Neural crest cell (in vitro differentiated cells): ENCODE measurements around the gene SLC22A13. TPM values are rescaled to one million over a fixed set of nuclear protein-coding genes. Genes with fewer than 3 reads are reported as not detected.
A peak's percentile ranks its signal among the peaks of the same experiment; 100 is the strongest.

Experiments
- DNase-seq: peaks from one replicate; pipeline ENCODE4 v3.0.0; 2021; ENCODE audit warnings: low read depth, mixed read lengths, low spot score
- H3K27ac Mint-ChIP-seq: one replicate; pipeline ENCODE4 v1.8.0; 2021; ENCODE audit warnings: mild to moderate bottlenecking, mixed read lengths; ENCODE audit not compliant: unreplicated experiment
- H3K27me3 Mint-ChIP-seq: 2 replicates; pipeline ENCODE4 v1.8.0; 2021; ENCODE audit warnings: low read depth, mild to moderate bottlenecking, mixed read lengths
- H3K36me3 Mint-ChIP-seq: 2 replicates; pipeline ENCODE4 v1.8.0; 2021; ENCODE audit warnings: low read depth, mild to moderate bottlenecking, mixed read lengths
- H3K4me1 Mint-ChIP-seq: 2 replicates; pipeline ENCODE4 v1.8.0; 2021; ENCODE audit warnings: mixed read lengths
- H3K4me3 Mint-ChIP-seq: one replicate; pipeline ENCODE4 v1.8.0; 2021; ENCODE audit warnings: mild to moderate bottlenecking, mixed read lengths
- H3K9me3 Mint-ChIP-seq: 2 replicates; pipeline ENCODE4 v1.8.0; 2021; ENCODE audit warnings: mixed read lengths
- total RNA-seq: library from RNA; stranded (reverse); gene quantifications from 2 replicates; pipeline ENCODE4 v1.2.1, GENCODE V29; 2021
- TF ChIP-seq, protein P1 (sequence below): fragments of 200-600 bp; sonication (generic); conservative IDR thresholded peaks from 2 replicates; pipeline ENCODE4 v1.5.0; 2021; ENCODE audit warnings: antibody characterized with exemption, mild to moderate bottlenecking

The SLC22A13 gene
- total RNA-seq, 1 donor from 2014 or later = 0.19 TPM

GRCh38 chr3:38314764-38315487 lies 49.3 kb downstream of the SLC22A13 start:
- TF ChIP-seq, protein P1, sequence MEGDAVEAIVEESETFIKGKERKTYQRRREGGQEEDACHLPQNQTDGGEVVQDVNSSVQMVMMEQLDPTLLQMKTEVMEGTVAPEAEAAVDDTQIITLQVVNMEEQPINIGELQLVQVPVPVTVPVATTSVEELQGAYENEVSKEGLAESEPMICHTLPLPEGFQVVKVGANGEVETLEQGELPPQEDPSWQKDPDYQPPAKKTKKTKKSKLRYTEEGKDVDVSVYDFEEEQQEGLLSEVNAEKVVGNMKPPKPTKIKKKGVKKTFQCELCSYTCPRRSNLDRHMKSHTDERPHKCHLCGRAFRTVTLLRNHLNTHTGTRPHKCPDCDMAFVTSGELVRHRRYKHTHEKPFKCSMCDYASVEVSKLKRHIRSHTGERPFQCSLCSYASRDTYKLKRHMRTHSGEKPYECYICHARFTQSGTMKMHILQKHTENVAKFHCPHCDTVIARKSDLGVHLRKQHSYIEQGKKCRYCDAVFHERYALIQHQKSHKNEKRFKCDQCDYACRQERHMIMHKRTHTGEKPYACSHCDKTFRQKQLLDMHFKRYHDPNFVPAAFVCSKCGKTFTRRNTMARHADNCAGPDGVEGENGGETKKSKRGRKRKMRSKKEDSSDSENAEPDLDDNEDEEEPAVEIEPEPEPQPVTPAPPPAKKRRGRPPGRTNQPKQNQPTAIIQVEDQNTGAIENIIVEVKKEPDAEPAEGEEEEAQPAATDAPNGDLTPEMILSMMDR = no peak
- Mint-ChIP-seq H3K36me3 (no peaks in the 10 kb centered on the region), H3K9me3 (no peaks in the 10 kb centered on the region), H3K4me3 (no peak overlapping the region), H3K27ac (no peak overlapping the region), H3K27me3 (no peaks in the 10 kb centered on the region), H3K4me1 (no peaks in the 10 kb centered on the region)
- no peak for DNase-seq

DNA sequence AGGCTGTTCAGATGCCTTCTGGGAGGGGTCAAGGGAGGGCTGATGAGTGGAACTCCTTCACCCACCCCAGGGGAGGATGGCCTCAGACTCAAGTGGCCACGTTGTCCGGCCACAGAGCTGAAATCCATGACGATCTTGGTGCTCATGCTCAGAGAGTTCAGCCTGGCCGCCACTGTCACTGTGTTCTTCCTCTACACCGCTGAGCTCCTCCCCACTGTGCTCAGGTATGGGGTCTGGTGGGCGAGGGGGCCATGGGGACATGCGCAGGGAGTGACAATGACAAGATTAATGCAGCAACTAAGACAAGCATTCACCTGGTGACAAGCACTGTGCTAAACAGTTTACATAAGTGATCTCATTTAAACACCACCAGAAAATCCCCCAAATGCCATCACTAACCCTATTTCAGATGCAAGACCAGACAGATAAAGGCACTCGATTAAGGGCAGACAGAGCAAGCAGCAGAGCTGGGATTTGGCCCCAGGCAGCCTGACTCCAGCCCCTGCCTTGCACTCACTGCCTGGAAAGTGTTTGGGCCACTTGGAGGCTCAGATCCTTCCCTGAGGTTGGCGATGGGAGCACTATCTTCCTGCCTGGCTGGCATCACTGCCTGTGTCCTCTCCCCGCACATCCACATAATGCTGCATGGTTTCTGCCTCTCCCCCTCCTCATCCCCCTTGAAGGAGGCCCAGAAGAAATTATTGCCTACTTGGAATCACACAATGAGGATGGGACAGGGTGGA lies 50.0 kb downstream of the SLC22A13 start:
- Mint-ChIP-seq H3K9me3 (no peaks in the 10 kb centered on the region), H3K27me3 (no peaks in the 10 kb centered on the region), H3K36me3 (no peaks in the 10 kb centered on the region), H3K4me1 (no peaks in the 10 kb centered on the region), H3K27ac (peak overlapping the region; percentile 89), H3K4me3 (no peak overlapping the region)
- no peak for DNase-seq
- TF ChIP-seq, protein P1 = no peak

DNA sequence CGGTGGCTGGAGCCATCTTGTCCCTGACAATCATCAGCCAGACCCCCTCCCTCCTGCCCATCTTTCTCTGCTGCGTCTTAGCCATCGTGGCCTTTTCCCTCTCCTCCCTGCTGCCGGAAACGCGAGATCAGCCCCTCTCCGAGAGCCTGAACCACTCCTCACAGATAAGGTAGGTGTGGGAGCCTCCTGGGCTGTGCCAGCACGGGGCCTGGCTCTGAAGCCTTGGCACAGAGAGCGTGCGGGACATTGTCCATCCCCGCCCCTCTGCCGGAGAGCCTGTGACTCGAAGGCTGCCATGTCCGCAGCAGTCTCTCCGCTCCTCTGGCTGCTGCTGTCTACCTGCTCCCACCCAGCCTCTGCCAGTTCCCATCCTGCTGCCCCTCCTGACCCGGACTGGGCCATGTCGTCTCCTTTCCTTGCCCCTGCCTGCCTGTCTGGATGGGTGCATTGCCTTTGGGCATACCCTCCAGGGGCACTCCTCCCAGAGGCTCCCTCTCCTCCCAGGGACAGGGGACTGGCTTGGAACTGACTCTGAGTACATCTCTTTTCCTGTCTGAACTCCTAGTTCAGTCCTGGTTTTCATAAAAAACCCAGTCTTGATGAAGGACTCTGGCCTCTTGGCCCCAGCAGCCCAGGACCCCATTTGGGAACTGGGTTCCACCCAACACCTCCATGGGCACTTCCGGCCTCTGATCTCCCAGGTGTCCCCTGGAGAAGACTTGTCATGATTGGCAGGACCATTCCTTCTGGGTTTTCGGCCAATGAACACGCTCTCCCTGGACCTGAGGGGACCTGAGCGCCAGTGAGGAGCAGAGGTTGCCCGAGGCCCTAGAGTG lies 51.0 kb downstream of the SLC22A13 start:
- H3K4me1 Mint-ChIP-seq = no peaks in the 10 kb centered on the region
- H3K9me3 Mint-ChIP-seq = no peaks in the 10 kb centered on the region
- H3K27me3 Mint-ChIP-seq = no peaks in the 10 kb centered on the region
- peak overlapping the region; percentile 78 for H3K27ac Mint-ChIP-seq
- H3K4me3 Mint-ChIP-seq = no peak overlapping the region
- TF ChIP-seq, protein P1 = no peak
- no peaks in the 10 kb centered on the region for H3K36me3 Mint-ChIP-seq
- DNase-seq = no peak

GRCh38 chr3:38317192-38317759 lies 51.7 kb downstream of the SLC22A13 start:
- H3K9me3 Mint-ChIP-seq = no peaks in the 10 kb centered on the region
- H3K36me3 Mint-ChIP-seq = no peaks in the 10 kb centered on the region
- no peak overlapping the region for H3K27ac Mint-ChIP-seq
- no peaks in the 10 kb centered on the region for H3K27me3 Mint-ChIP-seq
- DNase-seq = no peak
- H3K4me3 Mint-ChIP-seq = no peak overlapping the region
- no peaks in the 10 kb centered on the region for H3K4me1 Mint-ChIP-seq
- TF ChIP-seq, protein P1 = no peak
